Fibroblast of villous mesenchyme (primary cell): ENCODE measurements around the gene CBX8. TPM values are rescaled to one million over a fixed set of nuclear protein-coding genes. Genes with fewer than 3 reads are reported as not detected.

Source experiments
- DNase-seq: peaks from one replicate; pipeline ENCODE4 v3.0.0-alpha.2; 2010; ENCODE audit warnings: low read depth
- H3K4me3 ChIP-seq: 2 replicates; pipeline ENCODE4 v1.5.1; 2011; ENCODE audit warnings: low read depth, mild to moderate bottlenecking, low read length
- total RNA-seq: library from RNA; depleted of rRNA; stranded (reverse); fragments of >200 nt; gene quantifications from 2 replicates; pipeline ENCODE4 v1.2.3, GENCODE V29; 2012
- TF ChIP-seq, protein P1 (sequence below): IDR thresholded peaks from 2 replicates; pipeline ENCODE4 v1.5.1; 2012; ENCODE audit warnings: low read depth, mild to moderate bottlenecking, low read length; ENCODE audit not compliant: insufficient read depth

The CBX8 gene
- total RNA-seq, 1 donor = 4.7 TPM

DNA sequence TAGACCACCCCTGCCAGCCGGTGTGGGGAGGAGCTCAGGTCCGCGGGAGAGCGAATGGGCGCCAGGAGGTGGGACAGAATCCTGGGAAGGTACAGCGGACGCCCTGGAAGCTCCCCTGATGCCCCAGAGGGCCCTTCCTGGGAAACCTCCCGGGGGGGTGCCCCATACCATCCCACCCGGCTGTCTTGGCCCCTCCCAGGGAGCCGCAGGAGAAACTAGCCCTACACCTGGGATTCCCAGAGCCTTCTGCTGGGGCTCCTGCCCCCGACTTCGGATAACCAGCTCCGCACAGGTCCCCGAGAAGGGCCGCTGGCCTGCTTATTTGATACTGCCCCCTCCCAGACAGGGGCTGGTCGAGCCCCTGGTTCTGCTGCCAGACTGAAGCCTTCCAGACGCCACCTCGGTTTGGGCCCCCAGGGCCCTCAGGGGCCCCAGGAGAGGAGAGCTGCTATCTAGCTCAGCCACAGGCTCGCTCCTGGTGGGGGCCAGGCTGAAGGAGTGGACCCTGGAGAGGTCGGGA, 45.3 kb upstream of the CBX8 start:
- TF ChIP-seq, protein P1, sequence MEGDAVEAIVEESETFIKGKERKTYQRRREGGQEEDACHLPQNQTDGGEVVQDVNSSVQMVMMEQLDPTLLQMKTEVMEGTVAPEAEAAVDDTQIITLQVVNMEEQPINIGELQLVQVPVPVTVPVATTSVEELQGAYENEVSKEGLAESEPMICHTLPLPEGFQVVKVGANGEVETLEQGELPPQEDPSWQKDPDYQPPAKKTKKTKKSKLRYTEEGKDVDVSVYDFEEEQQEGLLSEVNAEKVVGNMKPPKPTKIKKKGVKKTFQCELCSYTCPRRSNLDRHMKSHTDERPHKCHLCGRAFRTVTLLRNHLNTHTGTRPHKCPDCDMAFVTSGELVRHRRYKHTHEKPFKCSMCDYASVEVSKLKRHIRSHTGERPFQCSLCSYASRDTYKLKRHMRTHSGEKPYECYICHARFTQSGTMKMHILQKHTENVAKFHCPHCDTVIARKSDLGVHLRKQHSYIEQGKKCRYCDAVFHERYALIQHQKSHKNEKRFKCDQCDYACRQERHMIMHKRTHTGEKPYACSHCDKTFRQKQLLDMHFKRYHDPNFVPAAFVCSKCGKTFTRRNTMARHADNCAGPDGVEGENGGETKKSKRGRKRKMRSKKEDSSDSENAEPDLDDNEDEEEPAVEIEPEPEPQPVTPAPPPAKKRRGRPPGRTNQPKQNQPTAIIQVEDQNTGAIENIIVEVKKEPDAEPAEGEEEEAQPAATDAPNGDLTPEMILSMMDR = no peak
- no peak for DNase-seq
- no peak overlapping the region for H3K4me3 ChIP-seq

DNA sequence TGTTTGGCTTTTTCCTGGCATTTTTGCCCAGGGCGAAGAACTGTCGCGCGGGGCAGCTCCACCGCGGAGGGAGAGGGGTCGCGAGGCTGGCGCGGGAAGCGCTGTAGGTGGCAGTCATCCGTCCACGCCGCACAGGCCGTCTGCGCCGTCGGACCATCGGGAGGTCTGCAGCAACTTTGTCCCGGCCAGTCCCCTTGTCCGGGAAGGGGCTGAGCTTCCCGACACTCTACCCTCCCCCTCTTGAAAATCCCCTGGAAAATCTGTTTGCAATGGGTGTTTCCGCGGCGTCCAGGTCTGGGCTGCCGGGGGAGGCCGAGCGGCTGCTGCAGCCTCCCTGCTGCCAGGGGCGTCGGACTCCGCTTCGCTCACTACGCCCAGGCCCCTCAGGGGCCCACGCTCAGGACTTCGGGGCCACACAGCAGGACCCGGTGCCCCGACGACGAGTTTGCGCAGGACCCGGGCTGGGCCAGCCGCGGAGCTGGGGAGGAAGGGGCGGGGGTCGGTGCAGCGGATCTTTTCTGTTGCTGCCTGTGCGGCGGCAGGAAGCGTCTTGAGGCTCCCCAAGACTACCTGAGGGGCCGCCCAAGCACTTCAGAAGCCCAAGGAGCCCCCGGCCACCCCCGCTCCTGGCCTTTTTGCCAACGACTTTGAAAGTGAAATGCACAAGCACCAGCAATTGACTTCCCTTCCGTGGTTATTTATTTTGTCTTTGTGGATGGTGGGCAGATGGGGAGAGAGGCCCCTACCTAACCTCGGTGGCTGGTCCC, 44.7 kb upstream of the CBX8 start:
- TF ChIP-seq, protein P1 = no peak
- no peak for DNase-seq

DNA sequence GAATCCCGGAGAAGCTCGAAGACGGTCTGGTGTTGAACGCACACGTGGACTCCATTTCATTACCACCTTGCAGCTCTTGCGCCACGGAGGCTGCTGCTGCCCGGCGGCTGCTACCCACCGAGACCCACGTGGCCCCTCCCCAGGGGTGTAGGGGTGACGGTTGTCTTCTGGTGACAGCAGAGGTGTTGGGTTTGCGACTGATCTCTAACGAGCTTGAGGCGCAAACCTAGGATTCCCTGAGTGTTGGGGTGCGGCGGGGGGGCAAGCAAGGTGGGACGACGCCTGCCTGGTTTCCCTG, 44.1 kb upstream of the CBX8 start:
- TF ChIP-seq, protein P1 = no peak
- no peak for DNase-seq
- no peak overlapping the region for H3K4me3 ChIP-seq

More for the DNA sequence above, 44.7 kb upstream of the CBX8 start:
- no peak overlapping the region for H3K4me3 ChIP-seq

DNA sequence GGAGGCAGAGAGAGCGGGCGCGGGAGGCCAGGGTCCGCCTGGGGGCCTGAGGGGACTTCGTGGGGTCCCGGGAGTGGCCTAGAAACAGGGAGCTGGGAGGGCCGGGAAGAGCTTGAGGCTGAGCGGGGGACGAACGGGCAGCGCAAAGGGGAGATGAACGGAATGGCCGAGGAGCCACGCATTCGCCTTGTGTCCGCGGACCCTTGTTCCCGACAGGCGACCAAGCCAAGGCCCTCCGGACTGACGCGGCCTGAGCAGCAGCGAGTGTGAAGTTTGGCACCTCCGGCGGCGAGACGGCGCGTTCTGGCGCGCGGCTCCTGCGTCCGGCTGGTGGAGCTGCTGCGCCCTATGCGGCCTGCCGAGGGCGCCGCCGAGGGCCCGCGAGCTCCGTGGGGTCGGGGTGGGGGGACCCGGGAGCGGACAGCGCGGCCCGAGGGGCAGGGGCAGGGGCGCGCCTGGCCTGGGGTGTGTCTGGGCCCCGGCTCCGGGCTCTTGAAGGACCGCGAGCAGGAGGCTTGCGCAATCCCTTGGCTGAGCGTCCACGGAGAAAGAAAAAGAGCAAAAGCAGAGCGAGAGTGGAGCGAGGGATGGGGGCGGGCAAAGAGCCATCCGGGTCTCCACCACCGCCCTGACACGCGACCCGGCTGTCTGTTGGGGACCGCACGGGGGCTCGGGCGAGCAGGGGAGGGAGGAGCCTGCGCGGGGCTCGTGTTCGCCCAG, 43.6 kb upstream of the CBX8 start:
- peak; percentile 75 for DNase-seq
- TF ChIP-seq, protein P1 = peak; percentile 5
- no peak overlapping the region for H3K4me3 ChIP-seq

DNA sequence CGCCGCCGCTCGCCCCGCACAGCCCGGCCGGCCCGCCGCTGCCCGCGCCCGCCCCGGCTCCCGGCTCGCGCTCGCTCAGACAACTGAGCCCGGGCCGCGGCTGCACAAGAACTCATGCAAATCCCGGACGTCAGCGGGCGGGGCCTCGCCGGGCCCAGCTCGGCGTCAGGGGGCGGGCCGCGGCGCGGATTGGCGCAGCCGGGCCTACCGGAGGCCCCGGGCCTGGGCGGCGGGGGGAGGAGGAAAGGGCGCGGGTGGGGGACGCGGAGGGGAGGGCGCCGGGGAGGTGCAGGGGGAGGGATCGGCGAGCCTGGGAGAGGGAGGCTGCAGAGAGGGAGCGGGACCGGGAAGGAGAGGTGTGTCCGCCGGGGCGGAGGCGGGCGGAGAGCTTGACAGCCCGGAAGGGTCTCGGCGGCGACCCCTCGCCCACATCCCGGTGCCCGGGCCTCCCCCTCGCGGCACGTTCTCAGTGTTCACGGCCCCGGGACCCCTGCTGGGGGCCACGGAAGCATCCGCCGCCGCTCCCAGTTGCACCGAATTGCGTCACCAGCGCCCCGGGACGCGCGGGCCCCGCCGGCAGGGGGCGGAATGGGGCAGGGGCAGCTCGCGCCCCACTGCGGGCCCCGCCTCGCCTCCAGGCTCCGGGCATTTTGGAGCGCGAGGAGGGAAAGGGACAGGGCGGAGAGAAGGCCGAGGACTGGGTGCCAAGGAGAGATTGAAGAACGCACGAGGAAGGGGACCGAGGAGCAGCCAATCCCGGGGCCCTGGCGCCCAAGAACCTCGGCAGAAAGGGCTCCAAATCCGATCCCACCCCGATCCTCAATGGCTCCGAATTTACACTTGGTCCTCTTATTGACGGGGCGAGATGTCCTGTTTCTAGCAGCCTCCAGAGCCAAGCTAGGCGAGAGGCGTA, 42.7 kb upstream of the CBX8 start, which contains the start of gene CBX4:
Gene CBX4, minus strand, starts transcription at position 85 of the 913 bp plus-strand sequence. CDS start 189 bp downstream, outside the sequence.
- peak; percentile 94 for DNase-seq
- H3K4me3 ChIP-seq = peak within 1 kb of the TSS; percentile 85
- TF ChIP-seq, protein P1 = peak; percentile 63

DNA sequence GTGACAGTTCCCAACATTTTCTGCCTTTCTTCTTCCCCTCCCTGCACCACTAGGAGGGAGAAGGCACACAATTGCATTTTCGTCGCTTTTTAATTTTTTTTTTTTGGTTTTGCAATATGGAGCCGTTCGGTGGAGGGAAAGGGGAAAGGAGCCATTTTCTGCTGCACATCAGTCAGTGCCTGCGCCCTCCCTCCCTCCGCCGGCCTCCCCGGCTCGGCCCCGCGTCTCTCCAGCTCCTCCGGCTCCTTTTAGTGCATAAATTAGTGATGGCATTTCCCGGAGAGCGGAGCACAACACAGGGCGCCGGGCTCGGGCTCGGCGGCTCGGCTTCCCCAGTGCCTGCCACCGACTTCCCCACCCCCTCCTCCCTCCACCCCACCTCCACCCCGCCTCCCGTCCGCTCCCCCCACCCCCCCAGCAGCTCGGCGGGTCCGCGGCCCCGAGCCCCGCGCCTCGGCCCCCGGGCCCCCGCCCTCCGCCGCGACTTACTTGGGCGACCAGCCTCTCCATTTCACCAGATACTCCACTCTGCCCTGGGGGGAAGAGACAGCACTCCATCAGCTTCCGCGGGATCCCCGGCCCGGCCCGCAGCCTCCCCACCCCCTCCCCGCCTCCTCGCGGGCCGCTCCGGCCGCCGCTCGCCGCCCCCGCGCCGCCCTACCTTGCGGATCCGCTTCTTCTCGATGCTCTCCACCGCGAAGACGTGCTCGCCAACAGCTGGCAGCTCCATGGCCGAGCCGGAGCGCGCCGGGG, 41.8 kb upstream of the CBX8 start:
- peak; percentile 55 for DNase-seq
- H3K4me3 ChIP-seq = peak overlapping the region; percentile 85
- TF ChIP-seq, protein P1 = peak; percentile 13
